ENCODE results near the gene URB1. TPM values are rescaled to one million over a fixed set of nuclear protein-coding genes. Genes with fewer than 3 reads are reported as not detected.
A peak's percentile ranks its signal among the peaks of the same experiment; 100 is the strongest.
"Not testable (repeated sequence)": the region's sequence is repeated elsewhere in the genome, so short reads cannot be mapped to it uniquely, and the experiment has no call there.

Gene URB1, protein sequence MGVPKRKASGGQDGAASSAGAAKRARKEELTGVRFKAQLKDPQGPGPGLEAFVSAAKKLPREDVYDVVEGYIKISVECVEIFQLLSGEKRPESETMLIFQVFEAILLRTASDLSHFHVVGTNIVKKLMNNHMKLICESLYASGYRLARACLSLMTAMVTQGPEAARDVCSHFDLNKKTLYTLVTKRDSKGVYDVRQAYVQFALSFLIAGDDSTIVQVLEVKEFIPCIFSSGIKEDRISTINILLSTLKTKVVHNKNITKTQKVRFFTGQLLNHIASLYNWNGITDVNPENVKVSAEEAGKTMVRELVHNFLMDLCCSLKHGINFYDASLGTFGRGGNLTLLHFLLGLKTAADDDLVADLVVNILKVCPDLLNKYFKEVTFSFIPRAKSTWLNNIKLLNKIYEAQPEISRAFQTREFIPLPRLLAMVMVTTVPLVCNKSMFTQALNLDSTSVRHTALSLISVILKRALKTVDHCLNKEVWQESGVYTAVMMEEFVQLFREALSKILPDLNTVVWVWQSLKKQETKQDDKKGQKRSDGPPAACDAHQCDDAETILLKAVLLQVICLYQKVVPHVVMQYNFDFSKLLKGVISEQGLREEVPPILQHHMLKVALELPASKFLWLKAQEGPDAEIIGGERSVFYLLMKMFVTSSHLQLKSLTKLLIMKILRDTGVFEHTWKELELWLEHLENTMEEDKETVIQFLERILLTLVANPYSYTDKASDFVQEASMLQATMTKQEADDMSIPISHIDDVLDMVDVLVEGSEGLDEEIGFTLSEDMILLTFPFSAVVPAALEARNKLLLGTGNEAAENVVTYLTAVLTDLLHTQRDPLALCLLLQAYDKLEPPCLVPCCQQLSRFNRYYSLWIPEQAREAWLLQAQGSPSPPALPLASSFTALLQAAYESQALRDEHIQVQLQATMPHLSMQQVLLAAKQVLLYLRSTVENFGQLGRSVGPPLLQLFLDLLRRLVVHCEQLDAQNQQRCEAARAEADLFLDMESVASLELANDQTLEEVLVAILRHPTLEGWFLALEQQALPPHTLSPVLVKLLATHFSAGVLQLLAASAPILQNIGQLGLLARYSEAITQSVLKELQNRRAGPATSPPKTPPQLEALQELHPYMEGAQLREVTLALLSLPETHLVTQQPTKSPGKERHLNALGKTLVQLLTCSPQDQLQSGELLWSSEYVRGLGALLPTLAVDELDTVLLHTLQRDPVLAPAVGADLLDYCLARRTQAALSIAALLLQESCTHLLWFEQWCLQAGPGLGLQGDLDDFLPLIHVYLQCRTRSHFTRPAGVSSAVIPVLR (N-terminal part only)
- 10 to 100 TPM; 12.4 to 31.6 (median 16.9) TPM for total RNA-seq
- 1 to 10 TPM; 5.2 to 9.3 (median 6.7) TPM for polyA plus RNA-seq
- long read RNA-seq, donor 1, result 0 reads
- long read RNA-seq, donor 2, result 0 reads
- long read RNA-seq, donor 3, result 0 reads
- long read RNA-seq, donor 4, full-length matches to known transcripts, result 1 of 1 reads
- long read RNA-seq, donor 4, partial matches to known transcripts, result 0 of 1 reads
- long read RNA-seq, donor 4, other reads (novel, unspliced or antisense), result 0 of 1 reads
- long read RNA-seq, donor 5, full-length matches to known transcripts, result 5 of 14 reads
- long read RNA-seq, donor 5, partial matches to known transcripts, result 9 of 14 reads
- long read RNA-seq, donor 5, other reads (novel, unspliced or antisense), result 0 of 14 reads
- long read RNA-seq, donor 6, partial matches to known transcripts, result 1 of 3 reads
- long read RNA-seq, donor 6, other reads (novel, unspliced or antisense), result 2 of 3 reads
- long read RNA-seq, donor 7, result 0 reads
- long read RNA-seq, donor 8, result 0 reads
- long read RNA-seq, donor 9, result 0 reads
- long read RNA-seq, donor 10, result 0 reads

- Histone ChIP-seq H3K9me3 (replicated peaks in 1 of 3) (no peaks in the 10 kb centered on the region), H3K27ac (peak within 1 kb of the TSS; percentile 30 to 84 (median 67)), H3K4me3 (peak within 1 kb of the TSS; percentile 61 to 86 (median 78)), H3K27me3 (no peaks in the 10 kb centered on the region), H3K36me3 (replicated peaks in 1 of 2) (no peaks in the 10 kb centered on the region), H3K4me1 (replicated peaks in 1 of 2) (peaks cover 9 to 19% of the 10 kb centered on the region in 2 donors)
- peak; percentile 86 to 95 (median 93) for DNase-seq
- TF ChIP-seq CTCF (IDR thresholded peaks at IDR 0.05) (no peak), POLR2A (IDR thresholded peaks at IDR 0.05) (peak; percentile 45 to 64)
- 3 to 7% (median 5%) methylated on average over 11 to 59 of the region's 59 CpGs for WGBS, 4 donors
- intact Hi-C loops (cut with DNase I), result no loop called here
These were observed at the start of gene URB1 for GRCh38 chr21:32392880-32393676. Gene URB1 (minus strand): TSS chr21:32393012. CDS start chr21:32392910, 102 bp downstream.

GRCh38 chr21:32437729-32438128 is 44.9 kb upstream of the URB1 start:
- TF ChIP-seq CTCF (IDR thresholded peaks at IDR 0.05) (no peak), POLR2A (IDR thresholded peaks at IDR 0.05) (no peak)
- DNase-seq, result peak in 2 of 7 donors; percentile 12 to 27
- no peaks in the 10 kb centered on the region for H3K4me1 ChIP-seq (replicated peaks in 1 of 2)
- no peaks in the 10 kb centered on the region for H3K36me3 ChIP-seq (replicated peaks in 1 of 2)
- 52 to 65% (median 58%) methylated on average over 12 of the region's 12 CpGs for WGBS, 4 donors
- no peak overlapping the region for H3K27ac ChIP-seq
- H3K27me3 ChIP-seq, result no peaks in the 10 kb centered on the region
- no peak overlapping the region for H3K4me3 ChIP-seq
- no peaks in the 10 kb centered on the region for H3K9me3 ChIP-seq (replicated peaks in 1 of 3)
- intact Hi-C loops (cut with DNase I), result no loop called here

GRCh38 chr21:32432982-32433660 is 40.3 kb upstream of the URB1 start:
- DNase-seq; H3K27me3 ChIP-seq; H3K4me3 ChIP-seq; H3K27ac ChIP-seq; H3K36me3 ChIP-seq (replicated peaks in 1 of 2); H3K4me1 ChIP-seq (replicated peaks in 1 of 2); H3K9me3 ChIP-seq (replicated peaks in 1 of 3); intact Hi-C loops (cut with DNase I): not testable (repeated sequence)
- WGBS, 4 donors, result 80 to 83% (median 82%) methylated on average over 15 of the region's 15 CpGs
